WERI-Rb-1 (cell line): ENCODE data around the gene RIMBP2.

Source experiments
- DNase-seq: peaks from one replicate; pipeline ENCODE4 v3.0.0-alpha.2; 2020
- H3K27ac ChIP-seq: fragments of 250-450 bp; sonication (Bioruptor Pico); 2 replicates; pipeline ENCODE4 v1.5.1; 2020; ENCODE audit warnings: mild to moderate bottlenecking, moderate library complexity
- H3K27me3 ChIP-seq: fragments of 250-450 bp; sonication (Bioruptor Pico); 2 replicates; pipeline ENCODE4 v1.5.1; 2021; ENCODE audit warnings: mild to moderate bottlenecking, low read depth, moderate library complexity; ENCODE audit not compliant: insufficient read depth, severe bottlenecking
- H3K36me3 ChIP-seq: fragments of 250-450 bp; sonication (Bioruptor Pico); 2 replicates; pipeline ENCODE4 v1.5.1; 2020; ENCODE audit warnings: mild to moderate bottlenecking, moderate library complexity
- H3K4me3 ChIP-seq: 2 replicates; pipeline ENCODE4 v1.5.1; 2011; ENCODE audit warnings: low read depth, mild to moderate bottlenecking, control low read depth, low read length
- H3K9me3 ChIP-seq: fragments of 250-450 bp; sonication (Bioruptor Pico); 2 replicates; pipeline ENCODE4 v1.5.1; 2021; ENCODE audit warnings: mild to moderate bottlenecking, moderate library complexity; ENCODE audit not compliant: severe bottlenecking
- CTCF ChIP-seq: IDR thresholded peaks from 2 replicates; pipeline ENCODE4 v1.5.1; 2011; ENCODE audit warnings: low read depth, mild to moderate bottlenecking, control low read depth, inconsistent platforms, low read length

RIMBP2 gene

GRCh38 chr12:130617219-130617618, 98.9 kb downstream of the RIMBP2 start:
- TF ChIP-seq CTCF: no peak
- H3K36me3 ChIP-seq: no peaks in the 10 kb centered on the region
- no peak overlapping the region for H3K4me3 ChIP-seq
- no peak for DNase-seq
- no peaks in the 10 kb centered on the region for H3K9me3 ChIP-seq
- H3K27ac ChIP-seq: no peak overlapping the region
- H3K27me3 ChIP-seq: no peaks in the 10 kb centered on the region

- no peaks in the 10 kb centered on the region for H3K36me3 ChIP-seq
- no peak for TF ChIP-seq CTCF
- H3K9me3 ChIP-seq: no peaks in the 10 kb centered on the region
- H3K27ac ChIP-seq: no peak overlapping the region
- no peaks in the 10 kb centered on the region for H3K27me3 ChIP-seq
- no peak overlapping the region for H3K4me3 ChIP-seq
- no peak for DNase-seq
Observed at GRCh38 chr12:130615861-130616345, 100.2 kb downstream of the RIMBP2 start.

- Histone ChIP-seq H3K27ac (no peak overlapping the region), H3K27me3 (no peaks in the 10 kb centered on the region), H3K9me3 (no peaks in the 10 kb centered on the region), H3K4me3 (no peak overlapping the region), H3K36me3 (no peaks in the 10 kb centered on the region)
- no peak for TF ChIP-seq CTCF
- no peak for DNase-seq
Observed at GRCh38 chr12:130614530-130614905, 101.6 kb downstream of the RIMBP2 start.

- no peak for TF ChIP-seq CTCF
- H3K27me3 ChIP-seq: no peaks in the 10 kb centered on the region
- no peaks in the 10 kb centered on the region for H3K9me3 ChIP-seq
- no peak overlapping the region for H3K27ac ChIP-seq
- DNase-seq: no peak
- no peak overlapping the region for H3K4me3 ChIP-seq
- no peaks in the 10 kb centered on the region for H3K36me3 ChIP-seq
Observed at GRCh38 chr12:130613831-130614529, 102.1 kb downstream of the RIMBP2 start.

- H3K9me3 ChIP-seq: no peaks in the 10 kb centered on the region
- H3K4me3 ChIP-seq: no peak overlapping the region
- no peak for TF ChIP-seq CTCF
- no peak for DNase-seq
- no peak overlapping the region for H3K27ac ChIP-seq
- H3K27me3 ChIP-seq: no peaks in the 10 kb centered on the region
- H3K36me3 ChIP-seq: no peaks in the 10 kb centered on the region
Observed at GRCh38 chr12:130613131-130613530, 103.0 kb downstream of the RIMBP2 start.
